T47D (cell line): ENCODE data around the gene FREM1.

ENCODE experiments used
- DNase-seq, 2 experiments: peaks; one replicate each; pipeline versions ENCODE4 v3.0.0 to v3.0.0-alpha.2; 2011 to 2012; ENCODE audit warnings: low read depth in 1 of 2, low spot score in 1 of 2
- JUND ChIP-seq: IDR thresholded peaks from 2 replicates; pipeline ENCODE4 v1.6.1; 2012; ENCODE audit warnings: low read depth
- in situ Hi-C: cut with HindIII; loops from 2 replicates; pipeline ENCODE4 v1.10.0; 2016; ENCODE audit warnings: low sequenced_read_pairs, low pct_unique_long_range_greater_than_20kb

The FREM1 gene

GRCh38 chr9:14883310-14883944 is 26.8 kb downstream of the FREM1 start:
- no peak for DNase-seq
- in situ Hi-C loops = no loop called here
- TF ChIP-seq JUND = no peak

DNA sequence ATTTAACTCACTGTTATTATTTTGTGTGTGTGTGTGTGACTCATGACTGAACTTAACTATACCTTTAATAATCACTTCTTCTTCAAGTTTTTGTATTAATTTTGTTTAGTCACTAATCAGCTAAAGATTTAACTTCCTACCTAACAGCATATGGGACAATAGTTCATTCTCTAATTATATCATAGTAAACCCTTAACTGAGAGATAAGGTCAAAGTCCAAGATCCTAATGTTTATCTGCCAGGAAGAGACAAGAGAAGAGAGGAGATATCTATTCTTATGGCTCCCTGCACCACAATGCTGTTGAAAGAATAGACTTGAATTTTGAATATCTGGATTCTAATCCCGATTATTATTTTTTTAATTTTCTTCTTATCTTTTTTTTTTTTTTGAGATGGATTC is 28.1 kb downstream of the FREM1 start:
- no peak for DNase-seq
- in situ Hi-C loops = no loop called here
- no peak for TF ChIP-seq JUND

GRCh38 chr9:14881006-14881405 is 29.2 kb downstream of the FREM1 start:
- TF ChIP-seq JUND = no peak
- in situ Hi-C loops = no loop called here
- DNase-seq = no peak

- in situ Hi-C loops = no loop called here
- no peak for TF ChIP-seq JUND
- DNase-seq = no peak
Observed at GRCh38 chr9:14870090-14870489, 40.1 kb downstream of the FREM1 start.

- no peak for DNase-seq
- in situ Hi-C loops = no loop called here
- no peak for TF ChIP-seq JUND
Observed at GRCh38 chr9:14869671-14870070, 40.6 kb downstream of the FREM1 start.

DNA sequence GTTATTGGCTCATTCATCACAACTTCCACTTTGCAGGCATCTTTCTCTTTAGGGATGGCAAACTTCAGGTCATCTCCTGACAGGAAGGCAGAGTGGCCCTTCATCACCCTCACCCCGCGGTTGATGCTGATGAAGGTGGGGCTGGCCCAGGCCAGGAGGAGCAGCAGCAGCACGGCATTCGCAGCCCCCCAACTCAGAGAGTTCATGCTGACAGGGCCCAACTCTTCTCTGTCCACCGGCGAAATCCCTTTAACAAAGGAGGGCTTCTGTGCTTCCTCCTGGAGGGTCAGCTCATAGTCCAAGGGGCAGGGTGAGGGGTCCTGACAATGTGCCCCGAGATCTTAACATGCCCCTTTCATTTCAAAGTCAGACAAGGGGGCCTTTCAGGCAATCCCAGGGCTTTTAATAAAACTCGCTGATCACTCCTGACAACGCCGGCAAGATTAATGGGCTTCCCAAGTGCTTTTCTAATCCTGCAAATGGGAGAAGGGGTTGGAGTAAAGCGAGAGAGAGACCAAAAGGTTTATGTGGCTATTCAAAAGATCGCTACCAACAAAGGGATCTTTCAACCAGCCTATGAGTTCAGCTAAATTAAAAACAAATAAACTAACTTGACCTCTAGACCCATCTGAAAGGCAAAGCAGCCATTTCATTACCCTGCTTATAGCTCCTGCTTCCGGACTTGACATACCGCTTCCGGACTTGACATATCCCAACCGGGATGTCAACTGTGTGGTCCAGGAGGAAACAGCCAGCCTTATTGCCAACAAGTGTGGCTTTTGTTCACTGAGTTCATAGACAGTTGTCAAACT is 41.2 kb downstream of the FREM1 start:
- in situ Hi-C loops = no loop called here
- no peak for TF ChIP-seq JUND
- DNase-seq = no peak

- DNase-seq = no peak
- TF ChIP-seq JUND = no peak
- in situ Hi-C loops = no loop called here
Observed at GRCh38 chr9:14868418-14868771, 41.8 kb downstream of the FREM1 start.

- no peak for TF ChIP-seq JUND
- in situ Hi-C loops = no loop called here
- no peak for DNase-seq
Observed at GRCh38 chr9:14866200-14866749, 44.0 kb downstream of the FREM1 start.

- DNase-seq = no peak
- TF ChIP-seq JUND = no peak
- in situ Hi-C loops = no loop called here
Observed at GRCh38 chr9:14864309-14864708, 45.9 kb downstream of the FREM1 start.

- in situ Hi-C loops = no loop called here
- TF ChIP-seq JUND = no peak
- DNase-seq = no peak
Observed at GRCh38 chr9:14863402-14863801, 46.8 kb downstream of the FREM1 start.

DNA sequence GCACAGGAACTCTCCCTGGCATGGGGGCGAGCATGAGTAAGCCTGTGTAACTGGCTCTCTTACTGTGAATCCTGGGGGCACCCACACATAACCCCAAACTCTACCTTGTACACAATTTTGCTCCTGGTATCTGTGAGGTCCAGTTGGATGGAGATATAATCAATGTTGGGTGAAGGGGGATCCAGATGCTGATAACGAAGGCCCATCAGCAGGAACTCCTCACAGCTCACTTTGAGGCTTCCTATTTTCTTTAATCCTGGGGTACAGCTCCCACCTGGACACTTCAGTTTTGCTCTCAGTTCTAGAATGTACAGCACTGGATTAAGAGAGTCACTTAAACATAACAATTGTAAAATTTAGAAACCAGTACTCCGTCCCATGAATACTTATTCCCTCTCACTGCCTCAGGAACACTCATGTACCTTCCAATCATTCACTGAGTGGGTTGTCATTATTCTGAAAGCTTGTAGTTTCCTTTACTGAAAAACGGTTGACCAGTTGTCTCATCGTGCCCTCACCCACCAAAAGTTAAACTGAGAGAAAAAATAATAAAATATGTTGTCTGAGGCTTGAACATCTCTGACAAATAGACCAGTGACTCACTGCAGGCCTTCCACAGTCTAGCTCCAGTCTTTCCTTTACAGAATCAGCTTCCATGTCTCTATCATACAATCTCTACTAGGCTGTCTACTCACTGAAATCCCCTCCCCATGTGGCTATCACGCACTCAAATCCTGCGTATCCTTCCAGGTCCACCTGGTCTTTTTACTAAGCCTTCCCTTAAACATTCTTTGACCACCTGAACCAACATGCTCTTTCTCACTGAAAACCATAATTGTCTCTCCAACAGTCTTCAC is 52.6 kb downstream of the FREM1 start:
- in situ Hi-C loops = no loop called here
- no peak for DNase-seq
- TF ChIP-seq JUND = no peak

GRCh38 chr9:14849851-14850250 is 60.4 kb downstream of the FREM1 start:
- DNase-seq = no peak
- in situ Hi-C loops = no loop called here
- TF ChIP-seq JUND = no peak
